ENCODE measurements around the gene SLPI. TPM values are rescaled to one million over a fixed set of nuclear protein-coding genes. Genes with fewer than 3 reads are reported as not detected.

The SLPI gene
- polyA plus RNA-seq, 3 donors from 2014 or later = not detected

GRCh38 chr20:45221076-45221475 lies 33.3 kb downstream of the SLPI start, which contains the start of gene SEMG2:
Gene SEMG2 (plus strand): TSS chr20:45221373. CDS start chr20:45221390, 17 bp downstream.
- peaks cover 0 to 23% (median 9%) of the 10 kb centered on the region in 3 donors for H3K27me3 Mint-ChIP-seq (ENCODE audit: low read depth in 3 of 3)
- H3K27ac Mint-ChIP-seq = no peak within 1 kb of the TSS
- no peaks in the 10 kb centered on the region for H3K9me3 Mint-ChIP-seq
- no peaks in the 10 kb centered on the region for H3K4me1 Mint-ChIP-seq
- DNase-seq = no peak
- no peaks in the 10 kb centered on the region for H3K36me3 Mint-ChIP-seq
- no peak within 1 kb of the TSS for H3K4me3 Mint-ChIP-seq

GRCh38 chr20:45218636-45219035 lies 35.7 kb downstream of the SLPI start:
- Mint-ChIP-seq H3K4me1 (no peaks in the 10 kb centered on the region), H3K9me3 (no peaks in the 10 kb centered on the region), H3K27ac (no peak overlapping the region), H3K27me3 (ENCODE audit: low read depth in 3 of 3) (peaks cover 2 to 18% (median 9%) of the 10 kb centered on the region in 3 donors), H3K4me3 (no peak overlapping the region), H3K36me3 (no peaks in the 10 kb centered on the region)
- DNase-seq = no peak

GRCh38 chr20:45218124-45218523 lies 36.2 kb downstream of the SLPI start:
- Mint-ChIP-seq H3K27ac (no peak overlapping the region), H3K27me3 (ENCODE audit: low read depth in 3 of 3) (peaks cover 2 to 17% (median 9%) of the 10 kb centered on the region in 3 donors), H3K4me1 (no peaks in the 10 kb centered on the region), H3K36me3 (no peaks in the 10 kb centered on the region), H3K9me3 (no peaks in the 10 kb centered on the region), H3K4me3 (no peak overlapping the region)
- no peak for DNase-seq

- H3K27ac Mint-ChIP-seq = no peak overlapping the region
- H3K4me3 Mint-ChIP-seq = no peak overlapping the region
- peaks cover 3 to 7% (median 4%) of the 10 kb centered on the region in 3 donors for H3K27me3 Mint-ChIP-seq (ENCODE audit: low read depth in 3 of 3)
- DNase-seq = no peak
- H3K36me3 Mint-ChIP-seq = no peaks in the 10 kb centered on the region
- H3K4me1 Mint-ChIP-seq = no peaks in the 10 kb centered on the region
- no peaks in the 10 kb centered on the region for H3K9me3 Mint-ChIP-seq
Observed at GRCh38 chr20:45212836-45213235, 41.5 kb downstream of the SLPI start.

GRCh38 chr20:45211569-45212474 lies 42.5 kb downstream of the SLPI start:
- Mint-ChIP-seq H3K4me1 (no peaks in the 10 kb centered on the region), H3K4me3 (no peak overlapping the region), H3K36me3 (no peaks in the 10 kb centered on the region), H3K27me3 (ENCODE audit: low read depth in 3 of 3) (peaks cover under 1 to 14% (median 4%) of the 10 kb centered on the region in 3 donors), H3K27ac (no peak overlapping the region), H3K9me3 (no peaks in the 10 kb centered on the region)
- DNase-seq = no peak

- Mint-ChIP-seq H3K27ac (no peak overlapping the region), H3K4me1 (no peaks in the 10 kb centered on the region), H3K4me3 (no peak overlapping the region), H3K27me3 (ENCODE audit: low read depth in 3 of 3) (peaks cover 4 to 24% (median 4%) of the 10 kb centered on the region in 3 donors), H3K36me3 (no peaks in the 10 kb centered on the region), H3K9me3 (no peaks in the 10 kb centered on the region)
- DNase-seq = no peak
Observed at GRCh38 chr20:45209924-45210323, 44.4 kb downstream of the SLPI start.

- Mint-ChIP-seq H3K36me3 (no peaks in the 10 kb centered on the region), H3K4me1 (no peaks in the 10 kb centered on the region), H3K9me3 (peaks cover 0 to 8% (median 1%) of the 10 kb centered on the region in 6 donors), H3K4me3 (no peak within 1 kb of the TSS), H3K27me3 (ENCODE audit: low read depth in 3 of 3) (peaks cover 2 to 22% (median 8%) of the 10 kb centered on the region in 3 donors), H3K27ac (no peak within 1 kb of the TSS)
- DNase-seq = no peak
Observed at GRCh38 chr20:45206725-45207124, 47.6 kb downstream of the SLPI start, which contains the start of gene SEMG1. Gene SEMG1 (plus strand): TSS chr20:45207033. CDS start chr20:45207054, 21 bp downstream.

Other genes with a start within 250 kb of the SLPI start
- gene KCNS1, start 153.4 kb downstream of the SLPI start, polyA plus RNA-seq = under 1 TPM in 1 of 3 donors, not detected in 2; 0.04 TPM
- not detected for gene WFDC5, start 139.4 kb downstream of the SLPI start, polyA plus RNA-seq
- gene WFDC12, start 130.1 kb downstream of the SLPI start, polyA plus RNA-seq = not detected
- not detected for gene PI3, start 79.7 kb downstream of the SLPI start, polyA plus RNA-seq
- gene SEMG1, start 47.5 kb downstream of the SLPI start, polyA plus RNA-seq = not detected
- gene SEMG2, start 33.2 kb downstream of the SLPI start, polyA plus RNA-seq = not detected
- not detected for gene RBPJL, start 52.3 kb upstream of the SLPI start, polyA plus RNA-seq
- not detected for gene MATN4, start 53.7 kb upstream of the SLPI start, polyA plus RNA-seq
- under 1 TPM in 2 of 3 donors, not detected in 1; 0.56 to 0.69 TPM for gene SDC4, start 93.9 kb upstream of the SLPI start, polyA plus RNA-seq
- gene SYS1, start 108.6 kb upstream of the SLPI start, polyA plus RNA-seq = 10 to 100 TPM; 32.6 to 52.4 (median 47.1) TPM
- gene TP53TG5, start 123.8 kb upstream of the SLPI start, polyA plus RNA-seq = under 1 TPM in 2 of 3 donors, not detected in 1; 0.09 to 0.22 TPM
- gene DBNDD2, start 153.7 kb upstream of the SLPI start, polyA plus RNA-seq = 10 to 100 TPM; 11.0 to 24.5 (median 18.0) TPM
- gene PIGT, start 161.6 kb upstream of the SLPI start, polyA plus RNA-seq = 100 to 1,000 TPM; 105 to 190 (median 164) TPM
- gene WFDC2, start 215.2 kb upstream of the SLPI start, polyA plus RNA-seq = not detected